Neural crest cell (in vitro differentiated cells): Measurements from ENCODE around the gene NTN1. TPM values are rescaled to one million over a fixed set of nuclear protein-coding genes. Genes with fewer than 3 reads are reported as not detected.
A peak's percentile ranks its signal among the peaks of the same experiment; 100 is the strongest.

Experiments
- DNase-seq: peaks from one replicate; pipeline ENCODE4 v3.0.0; 2021; ENCODE audit warnings: low read depth, mixed read lengths, low spot score
- H3K27ac Mint-ChIP-seq: one replicate; pipeline ENCODE4 v1.8.0; 2021; ENCODE audit warnings: mild to moderate bottlenecking, mixed read lengths; ENCODE audit not compliant: unreplicated experiment
- H3K27me3 Mint-ChIP-seq: 2 replicates; pipeline ENCODE4 v1.8.0; 2021; ENCODE audit warnings: low read depth, mild to moderate bottlenecking, mixed read lengths
- H3K36me3 Mint-ChIP-seq: 2 replicates; pipeline ENCODE4 v1.8.0; 2021; ENCODE audit warnings: low read depth, mild to moderate bottlenecking, mixed read lengths
- H3K4me1 Mint-ChIP-seq: 2 replicates; pipeline ENCODE4 v1.8.0; 2021; ENCODE audit warnings: mixed read lengths
- H3K4me3 Mint-ChIP-seq: one replicate; pipeline ENCODE4 v1.8.0; 2021; ENCODE audit warnings: mild to moderate bottlenecking, mixed read lengths
- H3K9me3 Mint-ChIP-seq: 2 replicates; pipeline ENCODE4 v1.8.0; 2021; ENCODE audit warnings: mixed read lengths
- total RNA-seq: library from RNA; stranded (reverse); gene quantifications from 2 replicates; pipeline ENCODE4 v1.2.1, GENCODE V29; 2021
- TF ChIP-seq, protein P1 (sequence below): fragments of 200-600 bp; sonication (generic); conservative IDR thresholded peaks from 2 replicates; pipeline ENCODE4 v1.5.0; 2021; ENCODE audit warnings: antibody characterized with exemption, mild to moderate bottlenecking

NTN1 gene
- total RNA-seq, 1 donor from 2014 or later: 10.1 TPM

DNA sequence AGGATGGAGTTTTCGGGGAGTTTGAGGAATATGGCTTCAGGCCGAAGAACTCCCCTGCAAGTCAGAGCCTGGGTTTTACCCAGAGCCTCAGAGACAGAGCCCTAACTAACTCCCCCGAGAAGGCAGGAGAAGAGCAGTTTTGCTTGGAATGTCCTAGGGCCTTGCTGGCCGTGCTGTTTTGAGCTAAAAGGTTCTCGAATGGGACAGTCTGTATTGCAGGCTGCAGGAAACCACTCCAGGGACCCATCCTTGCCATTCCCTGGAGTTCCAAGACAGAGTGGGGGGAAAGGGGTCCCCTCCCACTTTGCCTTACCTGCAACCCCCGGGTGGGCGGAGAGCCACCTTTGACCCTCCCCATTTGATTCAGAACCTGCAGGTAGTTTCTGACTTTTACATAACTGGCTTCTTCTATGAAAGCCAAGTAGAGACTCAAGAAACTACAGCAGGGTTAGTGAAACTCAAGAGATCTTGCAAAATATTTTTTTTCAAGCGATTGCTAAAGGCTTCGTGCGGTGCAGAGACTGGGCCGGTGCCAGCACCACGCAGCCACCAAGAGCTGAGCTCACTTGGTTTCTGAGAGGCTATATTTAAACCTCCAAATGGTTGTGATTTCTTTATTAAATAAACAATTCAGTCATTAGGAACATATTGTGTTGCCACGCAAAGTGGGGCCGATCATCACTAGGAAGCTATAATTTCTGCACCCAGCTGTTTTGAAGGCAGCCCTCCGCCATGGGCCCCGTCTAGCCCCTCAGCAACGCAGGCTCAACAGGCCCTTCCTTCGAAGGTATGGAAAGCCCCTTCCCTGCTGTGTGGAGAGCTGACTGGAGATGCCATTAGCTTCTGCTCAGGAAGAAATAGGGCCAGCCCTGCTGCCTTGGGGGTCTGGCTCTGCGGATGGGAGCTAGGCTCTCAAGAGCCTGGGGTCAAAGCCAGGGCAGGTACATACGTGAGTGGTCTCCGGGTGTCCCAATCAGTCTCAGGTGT lies 223.0 kb downstream of the NTN1 start:
- no peak for DNase-seq
- no peaks in the 10 kb centered on the region for H3K9me3 Mint-ChIP-seq
- peaks cover 48% of the 10 kb centered on the region for H3K4me1 Mint-ChIP-seq
- H3K27me3 Mint-ChIP-seq: peaks cover 19% of the 10 kb centered on the region
- peak overlapping the region; percentile 19 for H3K27ac Mint-ChIP-seq
- TF ChIP-seq, protein P1, sequence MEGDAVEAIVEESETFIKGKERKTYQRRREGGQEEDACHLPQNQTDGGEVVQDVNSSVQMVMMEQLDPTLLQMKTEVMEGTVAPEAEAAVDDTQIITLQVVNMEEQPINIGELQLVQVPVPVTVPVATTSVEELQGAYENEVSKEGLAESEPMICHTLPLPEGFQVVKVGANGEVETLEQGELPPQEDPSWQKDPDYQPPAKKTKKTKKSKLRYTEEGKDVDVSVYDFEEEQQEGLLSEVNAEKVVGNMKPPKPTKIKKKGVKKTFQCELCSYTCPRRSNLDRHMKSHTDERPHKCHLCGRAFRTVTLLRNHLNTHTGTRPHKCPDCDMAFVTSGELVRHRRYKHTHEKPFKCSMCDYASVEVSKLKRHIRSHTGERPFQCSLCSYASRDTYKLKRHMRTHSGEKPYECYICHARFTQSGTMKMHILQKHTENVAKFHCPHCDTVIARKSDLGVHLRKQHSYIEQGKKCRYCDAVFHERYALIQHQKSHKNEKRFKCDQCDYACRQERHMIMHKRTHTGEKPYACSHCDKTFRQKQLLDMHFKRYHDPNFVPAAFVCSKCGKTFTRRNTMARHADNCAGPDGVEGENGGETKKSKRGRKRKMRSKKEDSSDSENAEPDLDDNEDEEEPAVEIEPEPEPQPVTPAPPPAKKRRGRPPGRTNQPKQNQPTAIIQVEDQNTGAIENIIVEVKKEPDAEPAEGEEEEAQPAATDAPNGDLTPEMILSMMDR: no peak
- H3K36me3 Mint-ChIP-seq: peaks cover 3% of the 10 kb centered on the region
- no peak overlapping the region for H3K4me3 Mint-ChIP-seq

DNA sequence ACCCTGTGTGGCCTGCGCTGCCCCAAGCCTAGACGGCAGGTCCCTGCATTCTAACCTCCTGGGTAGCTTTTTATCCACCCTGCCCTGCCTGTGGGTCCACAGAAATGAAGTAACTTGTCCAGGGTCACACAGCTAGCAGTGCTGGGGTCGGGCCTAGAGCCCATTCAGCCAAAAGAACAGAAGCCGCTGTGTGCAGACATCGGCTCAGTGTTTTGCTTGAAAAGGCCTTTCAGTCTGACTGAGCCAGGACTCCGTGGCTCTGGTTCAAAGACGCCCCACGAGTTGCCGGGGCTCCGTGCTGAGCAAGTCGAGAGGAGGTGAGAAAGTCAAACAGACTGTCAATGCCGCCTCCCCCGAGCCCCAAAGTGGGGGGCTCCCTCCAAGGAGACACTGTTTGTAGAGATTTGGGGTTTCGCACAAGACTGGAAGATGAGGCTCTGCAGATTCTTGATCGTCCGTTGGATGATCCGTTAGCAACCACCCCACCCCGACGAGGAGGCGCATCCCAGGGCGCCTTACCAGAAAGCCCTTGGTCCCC lies 226.2 kb downstream of the NTN1 start:
- H3K9me3 Mint-ChIP-seq: no peaks in the 10 kb centered on the region
- DNase-seq: no peak
- no peak overlapping the region for H3K4me3 Mint-ChIP-seq
- H3K4me1 Mint-ChIP-seq: peaks cover 36% of the 10 kb centered on the region
- TF ChIP-seq, protein P1: no peak
- H3K27ac Mint-ChIP-seq: peak overlapping the region; percentile 71
- H3K36me3 Mint-ChIP-seq: peaks cover 3% of the 10 kb centered on the region
- peaks cover 9% of the 10 kb centered on the region for H3K27me3 Mint-ChIP-seq

- peaks cover 9% of the 10 kb centered on the region for H3K27me3 Mint-ChIP-seq
- TF ChIP-seq, protein P1: no peak
- peaks cover 11% of the 10 kb centered on the region for H3K36me3 Mint-ChIP-seq
- H3K27ac Mint-ChIP-seq: peak overlapping the region; percentile 82
- H3K9me3 Mint-ChIP-seq: no peaks in the 10 kb centered on the region
- peaks cover 35% of the 10 kb centered on the region for H3K4me1 Mint-ChIP-seq
- no peak for DNase-seq
- H3K4me3 Mint-ChIP-seq: peak overlapping the region; percentile 40
Measured at GRCh38 chr17:9249245-9249953, 228.1 kb downstream of the NTN1 start.

DNA sequence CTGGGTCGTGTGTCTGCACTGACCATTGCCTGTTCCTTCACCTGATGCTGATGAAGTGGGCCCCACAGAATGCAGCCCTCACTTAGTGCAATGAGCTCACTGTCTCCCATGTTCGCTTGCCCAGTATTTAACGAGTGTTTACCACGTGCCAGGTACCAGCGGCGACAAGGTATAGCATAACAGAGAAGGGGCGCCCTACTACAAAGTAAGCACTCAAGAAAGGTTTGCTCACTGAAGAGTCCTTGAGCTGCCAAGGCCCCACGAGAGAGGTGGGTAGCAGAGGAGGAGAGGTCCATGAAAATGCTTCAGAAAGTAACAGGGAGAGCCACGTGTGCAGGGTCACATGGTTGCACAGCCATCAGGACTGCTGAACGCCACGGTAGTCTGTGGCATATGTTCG lies 230.0 kb downstream of the NTN1 start:
- Mint-ChIP-seq H3K4me3 (no peak overlapping the region), H3K27me3 (peaks cover 9% of the 10 kb centered on the region), H3K27ac (no peak overlapping the region), H3K36me3 (peaks cover 11% of the 10 kb centered on the region), H3K4me1 (peaks cover 31% of the 10 kb centered on the region), H3K9me3 (no peaks in the 10 kb centered on the region)
- TF ChIP-seq, protein P1: no peak
- DNase-seq: no peak

DNA sequence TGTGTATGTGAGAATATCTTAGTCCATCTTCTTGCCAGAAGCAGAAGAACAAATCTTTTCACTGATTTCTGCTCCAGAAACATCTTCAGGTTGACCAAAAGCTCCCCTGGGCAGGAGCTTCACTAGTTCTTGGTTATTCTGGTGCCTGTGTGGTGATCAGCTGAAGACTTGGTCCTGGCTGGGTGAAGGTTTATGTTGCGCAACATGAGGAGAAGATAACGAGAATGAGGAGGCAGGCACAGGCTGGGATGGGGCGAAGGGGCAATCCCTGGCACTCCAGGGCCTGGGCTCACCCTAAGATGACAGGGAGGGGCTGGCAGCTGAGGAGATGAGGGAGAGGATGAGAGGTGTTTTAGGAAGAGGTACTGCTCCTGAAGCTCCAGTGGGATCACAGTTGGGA lies 232.0 kb downstream of the NTN1 start:
- peaks cover 11% of the 10 kb centered on the region for H3K36me3 Mint-ChIP-seq

More for the DNA sequence above, 232.0 kb downstream of the NTN1 start:
- DNase-seq: no peak
- H3K27ac Mint-ChIP-seq: no peak overlapping the region
- no peaks in the 10 kb centered on the region for H3K9me3 Mint-ChIP-seq
- peaks cover 9% of the 10 kb centered on the region for H3K27me3 Mint-ChIP-seq
- no peak overlapping the region for H3K4me3 Mint-ChIP-seq
- H3K4me1 Mint-ChIP-seq: peaks cover 22% of the 10 kb centered on the region
- TF ChIP-seq, protein P1: no peak
